Right atrium auricular region (tissue), 2 donors: ENCODE data around the gene SLC22A4. TPM values are rescaled to one million over a fixed set of nuclear protein-coding genes. Genes with fewer than 3 reads are reported as not detected.
A peak's percentile ranks its signal among the peaks of the same experiment; 100 is the strongest.

Source experiments
- DNase-seq: peaks from one replicate; pipeline ENCODE4 v3.0.0-alpha.2; 2019; ENCODE audit warnings: low spot score
- H3K27ac ChIP-seq, 2 donors: fragments of 200-600 bp; sonication (generic); 1 replicate in 1 of 2; 2 replicates in 1 of 2; pipeline ENCODE4 v1.5.1; 2016 to 2019
- H3K27me3 ChIP-seq, 2 donors: fragments of 200-600 bp; sonication (generic); one replicate each; pipeline versions ENCODE4 v1.5.1 to v1.6.0; 2017 to 2019
- H3K36me3 ChIP-seq: fragments of 200-600 bp; sonication (generic); one replicate; pipeline ENCODE4 v1.5.1; 2016
- H3K4me1 ChIP-seq, 2 donors: fragments of 200-600 bp; sonication (generic); one replicate each; pipeline versions ENCODE4 v1.5.1 to v1.6.0; 2017 to 2019
- H3K4me3 ChIP-seq, 2 donors: fragments of 200-600 bp; sonication (generic); 1 replicate in 1 of 2; 2 replicates in 1 of 2; pipeline ENCODE4 v1.5.1; 2017 to 2019; ENCODE audit warnings: mild to moderate bottlenecking in 1 of 2, moderate library complexity in 1 of 2
- H3K9me3 ChIP-seq, 2 donors: fragments of 200-600 bp; sonication (generic); one replicate each; pipeline ENCODE4 v1.5.1; 2019
- CTCF ChIP-seq, 2 donors: fragments of 200-600 bp; sonication (generic); IDR thresholded peaks; one replicate each; pipeline ENCODE4 v1.5.1; 2019; ENCODE audit warnings: antibody characterized with exemption in 2 of 2
- total RNA-seq, 2 donors: library from RNA; depleted of rRNA; stranded (reverse); fragments of >200 nt; gene quantifications; one replicate each; pipeline ENCODE4 v1.1.0, GENCODE V29; 2016

The SLC22A4 gene
- total RNA-seq, 2 donors from 2014 or later, result 1.5 to 2.8 TPM

GRCh38 chr5:132257131-132258101 lies 36.8 kb upstream of the SLC22A4 start, which contains the start of gene PDLIM4:
Gene PDLIM4 (plus strand): TSS chr5:132257696. CDS start chr5:132257735, 39 bp downstream.
- Histone ChIP-seq H3K36me3 (peaks cover under 1% of the 10 kb centered on the region), H3K27ac (peak within 1 kb of the TSS; percentile 93), H3K9me3 (no peaks in the 10 kb centered on the region), H3K27me3 (no peaks in the 10 kb centered on the region), H3K4me1 (peaks cover 0 to 76% of the 10 kb centered on the region in 2 donors), H3K4me3 (peak within 1 kb of the TSS; percentile 68 to 72)
- DNase-seq, result no peak
- TF ChIP-seq CTCF (IDR thresholded peaks at IDR 0.05), result no peak

DNA sequence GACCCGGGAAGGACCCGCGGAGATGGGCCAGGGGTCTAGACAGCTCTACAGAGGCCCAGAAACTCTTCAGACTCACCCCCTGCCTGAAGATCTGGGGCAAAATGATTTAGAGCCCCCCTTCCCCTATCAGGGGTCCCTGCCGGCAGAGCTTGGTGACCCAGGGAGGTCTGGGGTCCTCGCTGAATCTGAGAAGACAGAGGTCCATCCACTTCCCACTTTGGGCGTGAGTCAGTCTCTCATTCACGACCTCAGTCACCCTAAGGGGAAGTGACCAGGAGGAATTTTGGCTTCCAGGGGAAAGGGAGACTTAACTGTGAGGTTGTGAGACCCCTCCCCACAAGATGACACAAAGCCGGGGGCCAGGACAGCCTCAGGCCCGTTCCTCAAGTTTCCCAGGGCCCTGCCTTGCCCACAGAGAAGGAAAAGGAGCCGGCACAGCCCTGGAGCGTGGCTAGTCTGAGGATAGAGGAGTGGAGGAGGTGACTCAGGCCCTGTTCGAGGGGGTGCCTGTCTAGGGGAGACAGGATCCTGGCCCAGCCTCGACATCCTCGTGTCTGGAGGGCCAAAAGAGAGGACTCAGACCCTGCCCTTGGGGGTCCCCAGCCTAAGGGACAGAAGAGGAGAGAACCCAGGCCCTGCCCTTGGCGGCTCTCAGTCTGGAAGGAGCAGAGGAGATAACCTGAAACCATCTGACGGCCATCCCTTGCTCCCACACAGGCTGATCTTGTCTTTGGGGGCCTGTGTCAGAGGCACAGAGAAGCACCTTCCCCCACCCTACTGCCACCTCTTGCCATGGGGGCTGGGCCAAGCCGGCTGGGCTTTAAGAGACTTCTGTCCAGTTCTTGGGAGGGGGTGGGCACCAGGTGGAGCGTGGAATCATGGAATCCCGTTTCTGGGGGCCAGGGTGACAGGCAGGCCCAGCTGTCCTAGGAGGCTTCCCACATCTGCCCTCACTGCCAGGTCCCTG lies 35.8 kb upstream of the SLC22A4 start:
- Histone ChIP-seq H3K4me3 (peak overlapping the region; percentile 68 to 72), H3K27ac (peak overlapping the region; percentile 93), H3K36me3 (peaks cover 3% of the 10 kb centered on the region), H3K9me3 (no peaks in the 10 kb centered on the region), H3K4me1 (peaks cover 0 to 85% of the 10 kb centered on the region in 2 donors), H3K27me3 (no peaks in the 10 kb centered on the region)
- DNase-seq, result peak; percentile 74
- no peak for TF ChIP-seq CTCF (IDR thresholded peaks at IDR 0.05)

- no peaks in the 10 kb centered on the region for H3K9me3 ChIP-seq
- H3K4me1 ChIP-seq, result peaks cover 0 to 89% of the 10 kb centered on the region in 2 donors
- no peaks in the 10 kb centered on the region for H3K27me3 ChIP-seq
- H3K27ac ChIP-seq, result peak overlapping the region; percentile 93
- peaks cover 3% of the 10 kb centered on the region for H3K36me3 ChIP-seq
- TF ChIP-seq CTCF (IDR thresholded peaks at IDR 0.05), result no peak
- DNase-seq, result peak; percentile 92
- peak overlapping the region; percentile 68 to 72 for H3K4me3 ChIP-seq
Measured at GRCh38 chr5:132259069-132259851, 34.9 kb upstream of the SLC22A4 start.

GRCh38 chr5:132260051-132260450 lies 34.1 kb upstream of the SLC22A4 start:
- H3K36me3 ChIP-seq, result peaks cover 3% of the 10 kb centered on the region
- H3K27me3 ChIP-seq, result no peaks in the 10 kb centered on the region
- no peaks in the 10 kb centered on the region for H3K9me3 ChIP-seq
- H3K4me1 ChIP-seq, result peaks cover 0 to 89% of the 10 kb centered on the region in 2 donors
- H3K4me3 ChIP-seq, result peak overlapping the region in 1 of 2 donors; percentile 68
- no peak for DNase-seq
- peak overlapping the region; percentile 93 for H3K27ac ChIP-seq
- no peak for TF ChIP-seq CTCF (IDR thresholded peaks at IDR 0.05)
